ELR (cell line): ENCODE measurements around the gene SCNN1G.

Experiments
- DNase-seq: peaks from one replicate; pipeline ENCODE4 v3.0.0-alpha.2; 2015; ENCODE audit warnings: low read depth

Gene SCNN1G

GRCh38 chr16:23202166-23202565, 19.6 kb downstream of the SCNN1G start:
- DNase-seq = no peak

GRCh38 chr16:23206986-23207385, 24.4 kb downstream of the SCNN1G start:
- DNase-seq = no peak

DNA sequence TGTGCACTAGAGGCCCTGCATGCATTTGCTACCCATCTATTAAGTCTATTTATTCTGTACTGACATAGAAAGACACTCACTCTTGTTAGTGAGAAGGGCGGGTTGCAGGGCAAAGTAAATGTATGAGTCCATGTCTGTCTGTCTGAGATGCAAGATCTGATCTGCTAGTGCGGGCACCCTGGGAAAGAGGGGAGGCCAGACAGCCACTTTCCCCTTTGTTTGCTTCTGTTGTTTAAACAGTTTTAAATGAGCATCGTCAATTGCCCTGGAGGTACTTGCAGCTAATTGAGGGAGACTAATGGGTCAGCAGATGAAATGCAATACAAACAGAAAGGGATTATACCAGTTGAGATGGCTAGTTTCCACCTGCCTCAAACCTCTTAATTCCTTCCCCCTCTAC, 24.9 kb downstream of the SCNN1G start:
- DNase-seq = no peak

GRCh38 chr16:23209606-23210005, 27.1 kb downstream of the SCNN1G start:
- DNase-seq = no peak

DNA sequence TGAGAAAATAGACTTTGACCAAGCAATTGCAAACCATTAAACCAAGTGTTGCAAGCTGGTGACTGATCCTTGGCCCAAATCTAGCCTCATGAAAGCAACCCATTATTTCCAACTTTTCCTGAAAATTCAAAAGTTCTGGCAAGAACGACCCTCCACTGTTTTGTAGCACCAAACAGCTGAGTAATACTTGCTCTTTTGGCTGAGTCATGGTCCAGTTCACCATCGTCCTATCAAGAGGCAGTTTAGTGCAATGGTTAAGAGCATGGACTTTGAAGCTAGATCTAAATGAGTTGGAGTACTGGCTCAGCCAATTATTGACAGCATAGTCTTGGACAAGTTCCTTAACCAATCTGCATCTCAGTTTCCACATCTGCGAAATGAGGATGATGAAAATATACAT, 31.3 kb downstream of the SCNN1G start:
- DNase-seq = no peak

DNA sequence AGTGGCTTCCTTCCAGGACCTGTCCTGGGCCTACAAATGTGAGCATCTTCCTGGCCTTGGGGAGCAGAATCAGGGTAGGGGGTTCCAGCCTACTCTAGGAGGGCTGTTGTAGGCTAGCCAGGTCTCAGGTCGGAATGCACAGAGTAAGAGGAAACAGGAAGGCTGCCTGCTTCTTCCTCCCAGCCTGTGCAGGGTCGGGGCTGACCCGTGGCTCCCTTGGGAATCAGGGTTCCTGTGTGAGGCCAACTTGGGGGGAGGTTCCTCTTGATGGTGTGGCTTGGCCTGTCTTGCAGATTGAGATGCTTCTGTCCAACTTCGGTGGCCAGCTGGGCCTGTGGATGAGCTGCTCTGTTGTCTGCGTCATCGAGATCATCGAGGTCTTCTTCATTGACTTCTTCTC, 32.3 kb downstream of the SCNN1G start:
- DNase-seq = no peak

- no peak for DNase-seq
Measured at GRCh38 chr16:23215435-23215834, 32.9 kb downstream of the SCNN1G start.

GRCh38 chr16:23216658-23217246, 34.2 kb downstream of the SCNN1G start:
- peak; percentile 6 for DNase-seq

- no peak for DNase-seq
Measured at GRCh38 chr16:23217646-23218045, 35.1 kb downstream of the SCNN1G start.

GRCh38 chr16:23222929-23223328, 40.4 kb downstream of the SCNN1G start:
- no peak for DNase-seq

GRCh38 chr16:23223368-23223767, 40.8 kb downstream of the SCNN1G start:
- DNase-seq = no peak

DNA sequence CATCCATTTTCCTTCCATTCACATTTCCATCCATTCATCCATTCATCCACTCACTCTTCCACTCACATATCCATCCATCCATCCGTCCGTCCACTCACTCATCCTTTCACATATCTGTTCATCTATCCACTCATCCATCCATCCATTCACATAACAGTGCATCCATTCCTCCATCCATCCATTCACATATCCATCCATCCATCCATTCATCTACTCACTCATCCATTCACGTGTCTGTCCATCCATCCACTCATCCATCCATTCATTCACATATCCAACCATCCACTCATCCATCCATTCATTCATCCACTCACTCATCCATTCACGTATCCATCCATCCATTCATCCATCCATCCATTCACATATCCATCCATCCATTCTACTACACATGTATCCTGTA, 42.6 kb downstream of the SCNN1G start:
- no peak for DNase-seq

- DNase-seq = no peak
Measured at GRCh38 chr16:23225634-23226033, 43.1 kb downstream of the SCNN1G start.

- DNase-seq = no peak
Measured at GRCh38 chr16:23227529-23227928, 45.0 kb downstream of the SCNN1G start.

DNA sequence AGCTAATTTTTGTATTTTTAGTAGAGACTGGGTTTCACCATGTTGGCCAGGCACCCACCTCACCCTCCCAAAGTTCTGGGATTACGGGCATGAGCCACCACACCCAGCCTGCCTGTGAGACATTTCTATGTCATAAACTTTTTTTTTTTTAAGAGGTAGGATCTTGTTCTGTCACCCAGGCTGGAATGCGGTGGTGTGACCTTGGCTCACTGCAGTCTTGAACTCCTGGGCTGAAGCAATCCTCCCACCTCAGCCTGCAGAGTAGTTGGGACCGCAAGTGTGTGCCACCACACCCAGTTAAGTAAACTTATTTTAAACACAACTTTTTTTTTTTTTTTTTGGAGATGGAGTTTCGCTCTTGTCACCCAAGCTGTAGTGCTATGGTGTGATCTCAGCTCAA, 47.2 kb downstream of the SCNN1G start:
- no peak for DNase-seq

DNA sequence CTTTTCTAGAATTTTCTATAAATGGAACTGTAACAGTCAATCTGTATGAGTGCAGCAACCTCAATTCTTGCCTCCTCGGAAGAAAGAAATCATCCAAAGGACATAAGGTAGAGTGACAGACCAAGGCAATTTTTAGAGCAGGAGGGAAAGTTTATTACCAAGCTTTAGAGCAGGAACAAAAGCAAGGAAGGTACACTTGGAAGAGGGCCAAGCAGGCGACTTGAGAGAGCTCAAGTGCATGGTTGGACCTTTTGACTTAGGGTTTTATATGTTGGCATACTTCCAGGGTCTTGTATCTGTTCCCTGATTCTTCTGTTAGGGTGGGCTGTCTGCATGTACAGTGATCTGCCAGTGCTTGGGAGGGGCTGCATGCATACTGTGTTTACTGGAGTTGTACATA, 50.3 kb downstream of the SCNN1G start:
- DNase-seq = no peak

DNA sequence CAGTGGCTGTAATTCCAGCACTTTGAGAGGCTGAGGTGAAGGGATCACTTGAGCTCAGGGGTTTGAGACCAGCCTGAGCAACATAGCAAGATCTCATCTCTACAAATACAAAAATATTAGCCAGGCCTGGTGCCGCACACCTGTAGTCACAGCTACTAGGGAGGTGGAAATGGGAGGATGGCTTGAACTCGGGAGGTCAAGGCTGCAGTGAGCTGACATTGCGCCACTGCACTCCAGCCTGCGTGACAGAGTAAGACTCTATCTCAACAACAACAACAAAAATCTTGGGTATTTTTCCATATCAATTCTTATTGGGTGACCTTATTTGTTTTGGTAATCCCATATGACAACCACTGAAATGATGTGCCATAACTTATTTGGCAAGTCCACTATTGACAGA, 52.6 kb downstream of the SCNN1G start:
- DNase-seq = no peak

GRCh38 chr16:23236983-23237382, 54.4 kb downstream of the SCNN1G start:
- DNase-seq = no peak

DNA sequence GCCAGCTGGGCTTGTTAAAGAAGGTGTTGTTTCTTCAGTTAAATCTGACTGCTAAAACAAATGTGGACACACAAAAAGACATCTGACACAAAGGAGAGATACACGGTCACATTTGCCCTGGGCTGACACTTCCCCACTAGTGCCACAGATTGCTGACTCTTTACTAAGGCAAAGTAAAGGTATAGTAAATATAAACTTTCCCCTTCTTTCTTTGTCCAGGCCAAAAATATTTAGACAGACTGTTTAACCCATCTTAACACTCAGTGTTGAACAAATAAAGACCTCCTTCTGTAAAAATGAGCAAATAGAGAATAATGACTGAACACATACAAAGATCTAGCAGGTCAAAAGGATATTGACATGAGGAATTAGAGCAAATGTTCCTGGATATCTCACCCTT, 58.4 kb downstream of the SCNN1G start:
- no peak for DNase-seq

DNA sequence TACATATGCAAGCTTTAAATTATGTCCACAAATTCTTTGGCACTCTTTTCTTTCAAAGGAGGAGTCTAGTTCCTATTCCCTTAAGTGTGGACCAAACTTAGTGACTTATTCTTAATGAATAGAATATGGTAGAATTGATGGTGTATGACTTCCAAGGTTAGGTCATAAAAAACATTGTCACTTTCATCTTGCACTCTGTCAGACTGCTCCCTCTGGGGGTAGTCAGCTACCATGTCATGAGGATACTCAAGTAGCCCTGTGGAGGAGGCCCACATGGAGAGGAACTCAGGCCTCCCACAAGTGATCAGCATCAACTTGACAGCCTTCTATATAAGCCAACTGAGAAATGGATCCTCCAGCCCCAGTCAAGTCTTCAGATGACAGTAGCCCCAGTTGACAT, 61.6 kb downstream of the SCNN1G start:
- DNase-seq = no peak

- DNase-seq = no peak
Measured at GRCh38 chr16:23245268-23245667, 62.7 kb downstream of the SCNN1G start.

DNA sequence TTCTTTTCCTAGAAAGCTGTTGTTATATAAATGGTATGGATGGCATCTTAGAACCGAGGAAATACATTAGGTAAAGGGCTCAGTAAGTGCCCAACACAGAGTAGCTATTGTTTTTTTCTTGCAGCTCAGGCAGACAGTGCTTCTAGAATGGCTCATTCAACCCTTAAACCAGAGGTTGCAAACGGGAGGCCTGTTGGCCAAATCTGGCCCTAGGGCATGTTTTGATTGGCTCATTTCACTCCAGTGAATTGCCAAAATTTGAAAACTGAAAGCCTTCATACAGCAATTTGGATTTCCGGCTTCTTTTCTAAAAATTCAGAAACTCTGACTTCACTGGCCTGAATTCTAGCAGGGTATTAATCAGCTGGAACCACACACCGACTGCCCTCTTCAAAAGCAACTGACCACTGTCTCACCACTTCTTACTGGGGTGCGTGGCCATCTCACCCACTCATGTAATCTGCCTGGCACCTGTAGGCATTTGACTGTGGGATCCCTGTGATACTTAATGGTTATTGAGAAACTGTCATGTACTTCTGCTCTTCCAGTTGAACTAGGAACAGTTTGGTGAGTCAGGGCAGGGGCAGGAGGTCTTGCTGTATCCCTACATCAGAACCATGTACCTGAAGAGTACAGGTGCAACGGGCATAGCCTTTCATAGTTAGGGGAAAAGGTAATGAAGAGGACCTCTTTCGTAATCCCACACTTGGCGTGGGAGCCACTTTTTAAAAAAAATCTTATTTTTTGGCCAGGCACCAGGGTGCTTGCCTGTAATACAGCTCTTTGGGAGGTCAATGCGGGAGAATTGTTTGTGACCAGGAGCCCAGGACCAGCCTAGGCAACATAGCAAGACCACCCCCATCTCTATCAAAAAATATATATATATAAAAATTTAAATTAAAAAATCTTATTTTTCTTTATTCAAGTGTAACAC, 66.0 kb downstream of the SCNN1G start:
- DNase-seq = no peak

DNA sequence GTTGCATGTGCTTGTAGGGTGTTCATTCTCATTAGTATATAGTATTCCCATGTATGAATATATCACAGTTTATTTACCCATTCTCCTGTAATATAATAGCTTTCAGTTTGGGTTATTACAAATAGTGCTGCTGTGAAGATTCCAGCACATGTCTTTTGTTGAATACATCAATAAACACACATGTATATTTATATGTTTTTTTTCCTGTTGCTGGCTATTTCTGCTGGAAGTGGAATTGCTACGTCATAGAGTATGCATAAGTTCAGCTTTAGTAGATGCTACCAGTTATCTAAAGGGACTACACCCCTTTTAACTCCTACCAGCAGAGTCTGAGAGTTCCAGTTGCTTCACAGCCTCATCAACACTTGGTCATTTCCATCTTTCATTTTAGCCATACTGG, 67.3 kb downstream of the SCNN1G start:
- no peak for DNase-seq

DNA sequence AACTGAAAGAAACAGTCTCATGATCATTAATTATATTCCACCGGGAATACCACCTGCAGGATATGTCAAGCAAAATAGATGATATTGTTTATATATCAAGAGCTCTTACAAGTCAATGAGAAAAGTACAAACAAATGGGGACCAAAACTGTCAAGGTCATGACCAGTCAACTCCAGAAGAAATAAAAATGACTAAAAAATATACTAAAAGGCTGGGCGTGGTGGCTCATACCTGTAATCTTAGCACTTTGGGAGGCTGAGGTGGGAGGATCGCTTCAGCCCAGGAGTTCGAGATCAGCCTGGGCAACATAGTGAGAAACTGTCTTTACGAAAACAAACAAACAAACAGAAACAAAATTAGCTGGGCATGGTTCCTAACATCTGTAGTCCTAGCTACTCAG, 69.8 kb downstream of the SCNN1G start:
- DNase-seq = no peak
